Esophagus squamous epithelium (tissue), 5 donors: ENCODE measurements around the gene PHACTR1. TPM values are rescaled to one million over a fixed set of nuclear protein-coding genes. Genes with fewer than 3 reads are reported as not detected.

Experiments used
- DNase-seq: peaks from one replicate; lab custom pipeline; 2025; lab: John Stamatoyannopoulos, UW
- H3K27ac ChIP-seq, 4 donors: fragments of 200-600 bp; sonication (generic); one replicate each; pipeline ENCODE4 v1.5.1; 2016 to 2019; ENCODE audit warnings: mild to moderate bottlenecking in 1 of 4
- H3K27me3 ChIP-seq, 4 donors: fragments of 200-600 bp; sonication (generic); 1 replicate in 3 of 4; 2 replicates in 1 of 4; pipeline versions ENCODE4 v1.5.1 to v1.6.0; 2017 to 2021; ENCODE audit warnings: antibody characterized with exemption in 1 of 4
- H3K36me3 ChIP-seq, 3 donors: fragments of 200-600 bp; sonication (generic); one replicate each; pipeline ENCODE4 v1.5.1; 2016 to 2019
- H3K4me1 ChIP-seq, 3 donors: fragments of 200-600 bp; sonication (generic); one replicate each; pipeline ENCODE4 v1.5.1; 2017 to 2019
- H3K4me3 ChIP-seq, 4 donors: fragments of 200-600 bp; sonication (generic); 1 replicate in 3 of 4; 2 replicates in 1 of 4; pipeline ENCODE4 v1.5.1; 2016 to 2019; ENCODE audit warnings: mild to moderate bottlenecking in 2 of 4, moderate library complexity in 1 of 4
- H3K9me3 ChIP-seq, 3 donors: fragments of 200-600 bp; sonication (generic); one replicate each; pipeline ENCODE4 v1.5.1; 2016 to 2019
- POLR2A ChIP-seq, 4 donors: fragments of 450-650 bp; IDR thresholded peaks; one replicate each; pipeline ENCODE4 v1.6.1; 2017; ENCODE audit warnings: antibody characterized with exemption in 4 of 4, mild to moderate bottlenecking in 4 of 4, moderate library complexity in 3 of 4
- WGBS, 2 donors: methylation state at CpG; one replicate each; pipeline ENCODE4 v1.1.5; 2018; 5-methylcytosine and 5-hydroxymethylcytosine counted together
- intact Hi-C: fragments of 100-400 bp; cut with DNase I; formaldehyde crosslinking; loops from one replicate; pipeline ENCODE4 v1.15.0; 2022
- total RNA-seq, 4 donors: library from RNA; depleted of rRNA; stranded (reverse); fragments of >200 nt; gene quantifications; one replicate each; pipeline ENCODE4 v1.1.0, GENCODE V29; 2016
- TF ChIP-seq, protein P1 (sequence below), 6 experiments: fragments of 450-650 bp in 4 of 6; fragments of 200-600 bp in 2 of 6; sonication (generic) in 2 of 6; IDR thresholded peaks; one replicate each; pipeline ENCODE4 v1.5.1; 2016 to 2019; ENCODE audit warnings: antibody characterized with exemption in 6 of 6, mild to moderate bottlenecking in 4 of 6, moderate library complexity in 4 of 6
- donor health status: DM: yes; HTN: yes; CAD: no.

Gene PHACTR1
- total RNA-seq, 4 donors from 2014 or later, result 1.5 to 7.2 (median 4.5) TPM

DNA sequence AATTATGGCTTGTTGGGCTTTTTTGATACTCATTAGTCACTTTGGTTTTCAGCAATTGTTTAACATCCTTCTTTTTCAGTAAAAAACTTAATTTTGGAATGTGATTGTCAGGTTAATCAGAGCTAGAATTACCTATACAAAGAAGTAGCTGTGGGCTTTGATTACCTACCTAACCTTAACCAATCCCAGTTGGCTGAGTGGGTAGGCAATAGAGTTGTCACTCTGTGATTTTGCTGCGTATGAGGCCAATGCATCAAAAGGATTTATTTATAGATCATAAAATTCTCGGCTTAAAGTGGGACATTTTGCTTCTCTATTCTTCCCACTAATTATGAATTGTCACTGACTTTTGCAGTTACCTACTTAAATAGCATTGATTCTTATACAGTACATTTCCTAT is 111.4 kb downstream of the PHACTR1 start:
- Histone ChIP-seq H3K36me3 (no peaks in the 10 kb centered on the region), H3K4me1 (no peaks in the 10 kb centered on the region), H3K9me3 (no peaks in the 10 kb centered on the region), H3K4me3 (no peak overlapping the region), H3K27me3 (no peaks in the 10 kb centered on the region), H3K27ac (no peak overlapping the region)
- WGBS, 2 donors, result 74 to 84% methylated on average over 2 of the region's 2 CpGs
- TF ChIP-seq, protein P1, sequence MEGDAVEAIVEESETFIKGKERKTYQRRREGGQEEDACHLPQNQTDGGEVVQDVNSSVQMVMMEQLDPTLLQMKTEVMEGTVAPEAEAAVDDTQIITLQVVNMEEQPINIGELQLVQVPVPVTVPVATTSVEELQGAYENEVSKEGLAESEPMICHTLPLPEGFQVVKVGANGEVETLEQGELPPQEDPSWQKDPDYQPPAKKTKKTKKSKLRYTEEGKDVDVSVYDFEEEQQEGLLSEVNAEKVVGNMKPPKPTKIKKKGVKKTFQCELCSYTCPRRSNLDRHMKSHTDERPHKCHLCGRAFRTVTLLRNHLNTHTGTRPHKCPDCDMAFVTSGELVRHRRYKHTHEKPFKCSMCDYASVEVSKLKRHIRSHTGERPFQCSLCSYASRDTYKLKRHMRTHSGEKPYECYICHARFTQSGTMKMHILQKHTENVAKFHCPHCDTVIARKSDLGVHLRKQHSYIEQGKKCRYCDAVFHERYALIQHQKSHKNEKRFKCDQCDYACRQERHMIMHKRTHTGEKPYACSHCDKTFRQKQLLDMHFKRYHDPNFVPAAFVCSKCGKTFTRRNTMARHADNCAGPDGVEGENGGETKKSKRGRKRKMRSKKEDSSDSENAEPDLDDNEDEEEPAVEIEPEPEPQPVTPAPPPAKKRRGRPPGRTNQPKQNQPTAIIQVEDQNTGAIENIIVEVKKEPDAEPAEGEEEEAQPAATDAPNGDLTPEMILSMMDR (IDR thresholded peaks at IDR 0.05), result no peak
- no peak for TF ChIP-seq POLR2A (IDR thresholded peaks at IDR 0.05)
- DNase-seq, result no peak
- intact Hi-C loops, result no loop called here

DNA sequence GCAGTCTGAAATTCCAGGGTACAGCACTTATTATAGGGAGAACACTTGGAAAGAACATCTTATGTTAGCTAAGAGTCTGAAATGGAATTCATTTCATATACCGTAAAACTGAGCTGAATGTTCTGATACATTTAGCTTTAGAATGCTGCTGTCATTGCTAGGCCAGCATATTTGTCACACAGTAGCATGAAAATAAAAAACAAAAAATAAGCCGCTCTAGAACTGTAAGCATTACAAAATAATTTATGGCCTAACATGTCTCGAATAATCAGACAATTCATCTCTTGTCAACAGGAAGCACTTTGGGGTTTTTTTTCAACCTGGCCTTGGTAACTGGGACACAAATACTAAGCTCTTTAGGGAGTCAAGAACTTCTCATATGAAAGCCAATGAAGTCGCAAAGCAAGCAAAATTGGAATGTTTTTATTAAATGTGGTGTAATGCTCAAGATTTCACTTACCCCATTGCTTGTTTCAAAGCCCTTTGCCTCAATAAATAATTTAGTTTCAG is 115.7 kb downstream of the PHACTR1 start:
- Histone ChIP-seq H3K4me3 (no peak overlapping the region), H3K27ac (no peak overlapping the region), H3K27me3 (no peaks in the 10 kb centered on the region), H3K36me3 (no peaks in the 10 kb centered on the region), H3K9me3 (peaks cover 0 to 6% (median 0%) of the 10 kb centered on the region in 3 donors), H3K4me1 (no peaks in the 10 kb centered on the region)
- intact Hi-C loops, result no loop called here
- TF ChIP-seq POLR2A (IDR thresholded peaks at IDR 0.05), result no peak
- TF ChIP-seq, protein P1 (IDR thresholded peaks at IDR 0.05), result no peak
- no peak for DNase-seq
- 72 to 74% methylated on average over 4 of the region's 4 CpGs for WGBS, 2 donors

DNA sequence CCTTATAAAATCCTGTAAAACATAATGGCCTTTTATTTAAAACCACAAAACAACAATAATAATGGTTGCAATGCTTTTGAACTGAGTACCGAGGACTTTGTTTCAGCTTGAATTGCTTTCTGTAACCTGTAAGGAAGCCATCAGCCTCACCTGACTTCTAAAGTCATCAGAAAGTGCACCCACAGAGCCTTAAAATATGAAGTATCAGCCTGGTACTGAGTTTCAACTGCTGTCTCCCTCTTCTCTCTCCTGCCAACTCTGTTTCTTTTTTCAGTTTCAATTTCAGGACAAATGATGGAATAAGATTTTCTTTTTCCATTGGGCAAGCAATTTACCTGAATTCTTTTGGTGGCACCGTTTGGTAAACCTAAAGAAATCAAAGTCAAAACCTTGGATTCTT is 119.4 kb downstream of the PHACTR1 start:
- Histone ChIP-seq H3K27ac (no peak overlapping the region), H3K27me3 (no peaks in the 10 kb centered on the region), H3K9me3 (peaks cover 0 to 15% (median 10%) of the 10 kb centered on the region in 3 donors), H3K4me3 (no peak overlapping the region), H3K36me3 (no peaks in the 10 kb centered on the region), H3K4me1 (no peaks in the 10 kb centered on the region)
- no peak for DNase-seq
- intact Hi-C loops, result no loop called here
- 53 to 55% methylated on average over 2 of the region's 2 CpGs for WGBS, 2 donors
- TF ChIP-seq, protein P1 (IDR thresholded peaks at IDR 0.05), result no peak
- TF ChIP-seq POLR2A (IDR thresholded peaks at IDR 0.05), result no peak

DNA sequence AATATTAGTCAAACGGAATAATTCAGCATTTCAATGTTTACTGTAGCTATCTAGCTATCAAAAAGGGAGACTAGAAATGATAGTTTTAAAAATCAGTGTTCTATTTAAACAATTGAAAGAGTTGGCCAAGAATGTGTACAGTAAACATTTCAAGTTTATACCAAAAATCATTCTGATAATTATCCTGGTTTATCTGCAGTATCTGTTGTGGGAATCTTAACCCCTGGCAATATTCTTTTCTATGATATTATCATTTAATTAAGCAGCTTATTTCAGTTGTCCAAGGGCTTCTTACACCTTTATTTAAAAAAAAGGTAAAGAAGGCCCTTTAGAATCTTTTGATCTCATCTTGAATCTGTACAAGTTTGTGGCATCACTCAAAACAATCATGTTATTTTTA is 125.1 kb downstream of the PHACTR1 start:
- H3K27ac ChIP-seq, result no peak overlapping the region
- intact Hi-C loops, result no loop called here
- WGBS, 2 donors, result 43 to 69% methylated on average over 1 of the region's 1 CpG

DNA sequence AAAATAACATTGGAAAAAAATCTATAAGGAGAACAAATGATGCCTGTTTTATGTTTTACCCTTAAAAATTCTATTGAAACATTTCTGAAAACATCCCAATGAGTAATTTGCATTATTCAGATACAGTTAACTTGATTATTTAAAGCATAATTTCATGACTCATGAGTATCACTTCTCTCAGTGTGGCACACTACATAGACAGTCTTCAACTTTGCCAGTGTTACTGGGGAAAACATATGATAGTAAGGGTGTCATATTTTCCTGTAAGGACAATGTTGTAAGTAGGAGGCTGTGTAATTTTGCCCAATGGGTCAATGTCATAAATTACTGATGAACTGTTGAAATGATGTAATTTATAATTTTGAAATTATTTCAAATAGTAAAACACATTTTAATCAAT is 125.5 kb downstream of the PHACTR1 start:
- intact Hi-C loops, result no loop called here
- H3K27ac ChIP-seq, result no peak overlapping the region

More for the DNA sequence above, 125.1 kb downstream of the PHACTR1 start:
- Histone ChIP-seq H3K4me1 (no peaks in the 10 kb centered on the region), H3K4me3 (no peak overlapping the region), H3K36me3 (no peaks in the 10 kb centered on the region), H3K27me3 (peaks cover 0 to 6% (median 0%) of the 10 kb centered on the region in 4 donors), H3K9me3 (peaks cover 0 to 15% (median 10%) of the 10 kb centered on the region in 3 donors)
- TF ChIP-seq, protein P1 (IDR thresholded peaks at IDR 0.05), result no peak
- no peak for TF ChIP-seq POLR2A (IDR thresholded peaks at IDR 0.05)
- DNase-seq, result no peak

More for the DNA sequence above, 125.5 kb downstream of the PHACTR1 start:
- DNase-seq, result no peak
- H3K9me3 ChIP-seq, result peaks cover 0 to 11% (median 10%) of the 10 kb centered on the region in 3 donors
- TF ChIP-seq, protein P1 (IDR thresholded peaks at IDR 0.05), result no peak
- TF ChIP-seq POLR2A (IDR thresholded peaks at IDR 0.05), result no peak
- peaks cover 0 to 9% (median 0%) of the 10 kb centered on the region in 4 donors for H3K27me3 ChIP-seq
- no peaks in the 10 kb centered on the region for H3K4me1 ChIP-seq
- H3K4me3 ChIP-seq, result no peak overlapping the region
- no peaks in the 10 kb centered on the region for H3K36me3 ChIP-seq
